Muscle of leg (tissue), 11 donors: ENCODE measurements around the gene RAP1GDS1. TPM values are rescaled to one million over a fixed set of nuclear protein-coding genes. Genes with fewer than 3 reads are reported as not detected.
"Not testable (repeated sequence)": the region's sequence is repeated elsewhere in the genome, so short reads cannot be mapped to it uniquely, and the experiment has no call there.

ENCODE experiments used
- DNase-seq: peaks from one replicate; pipeline ENCODE4 v3.0.0; 2013
- H3K27ac ChIP-seq: one replicate; pipeline ENCODE4 v1.5.1; 2013; ENCODE audit warnings: mild to moderate bottlenecking, low read length, control low read depth
- H3K27me3 ChIP-seq: one replicate; pipeline ENCODE4 v1.6.1; 2013; ENCODE audit warnings: low read length; ENCODE audit not compliant: control insufficient read depth, insufficient read depth
- H3K36me3 ChIP-seq: one replicate; pipeline ENCODE4 v1.6.1; 2013; ENCODE audit warnings: low read length; ENCODE audit not compliant: control insufficient read depth, insufficient read depth
- H3K4me1 ChIP-seq: one replicate; pipeline ENCODE4 v1.6.1; 2013; ENCODE audit warnings: low read length; ENCODE audit not compliant: control insufficient read depth, insufficient read depth
- H3K4me3 ChIP-seq: one replicate; pipeline ENCODE4 v1.5.1; 2013; ENCODE audit warnings: low read length, control low read depth
- H3K9me3 ChIP-seq: replicated peaks from 2 replicates; pipeline ENCODE4 v1.6.1; 2013; ENCODE audit warnings: low read depth, low read length; ENCODE audit not compliant: control insufficient read depth
- WGBS: methylation state at CpG from one replicate; pipeline ENCODE4 v1.1.5; 2013; ENCODE audit warnings: missing lambda C conversion rate; ENCODE audit not compliant: insufficient coverage; 5-methylcytosine and 5-hydroxymethylcytosine counted together
- polyA plus RNA-seq, 8 donors: library from polyadenylated mRNA; unstranded; fragments of 120-200 nt; gene quantifications; one replicate each; pipeline versions ENCODE4 v1.2.1 to v1.2.3, GENCODE V29; 2013; ENCODE audit warnings: inconsistent platforms in 1 of 8, low replicate concordance in 1 of 8; ENCODE audit not compliant: insufficient read length in 8 of 8, insufficient read depth in 1 of 8
- total RNA-seq: library from RNA; stranded (reverse); fragments of 120-200 nt; gene quantifications from one replicate; pipeline ENCODE4 v1.2.4, GENCODE V29; 2013

Gene RAP1GDS1
- total and polyA plus RNA-seq, 9 donors: 19.9 to 28.1 (median 23.0) TPM

GRCh38 chr4:98343626-98344025, 82.4 kb downstream of the RAP1GDS1 start:
- Histone ChIP-seq H3K27me3 (no peaks in the 10 kb centered on the region), H3K4me1 (no peaks in the 10 kb centered on the region), H3K27ac (no peak overlapping the region), H3K4me3 (no peak overlapping the region), H3K36me3 (no peaks in the 10 kb centered on the region), H3K9me3 (peaks cover 6% of the 10 kb centered on the region)
- WGBS: no CpG with 5 or more reads among the region's 4 CpGs
- peak; percentile 60 for DNase-seq

GRCh38 chr4:98345838-98346237, 84.7 kb downstream of the RAP1GDS1 start:
- Histone ChIP-seq H3K27ac (no peak overlapping the region), H3K9me3 (no peaks in the 10 kb centered on the region), H3K4me3 (no peak overlapping the region), H3K4me1 (no peaks in the 10 kb centered on the region), H3K27me3 (no peaks in the 10 kb centered on the region), H3K36me3 (no peaks in the 10 kb centered on the region)
- WGBS: no CpG with 5 or more reads among the region's 3 CpGs
- DNase-seq: peak; percentile 5

- H3K4me1 ChIP-seq: no peaks in the 10 kb centered on the region
- H3K9me3 ChIP-seq: no peaks in the 10 kb centered on the region
- H3K27ac ChIP-seq: no peak overlapping the region
- 92% methylated on average over 2 of the region's 7 CpGs for WGBS
- no peaks in the 10 kb centered on the region for H3K36me3 ChIP-seq
- H3K4me3 ChIP-seq: no peak overlapping the region
- peak; percentile 19 for DNase-seq
- H3K27me3 ChIP-seq: no peaks in the 10 kb centered on the region
Observed at GRCh38 chr4:98352396-98352795, 91.2 kb downstream of the RAP1GDS1 start.

- no peaks in the 10 kb centered on the region for H3K4me1 ChIP-seq
- H3K27ac ChIP-seq: no peak overlapping the region
- DNase-seq: no peak
- no peak overlapping the region for H3K4me3 ChIP-seq
- H3K9me3 ChIP-seq: no peaks in the 10 kb centered on the region
- WGBS: no CpG with 5 or more reads among the region's 4 CpGs
- H3K36me3 ChIP-seq: no peaks in the 10 kb centered on the region
- no peaks in the 10 kb centered on the region for H3K27me3 ChIP-seq
Observed at GRCh38 chr4:98352940-98353339, 91.8 kb downstream of the RAP1GDS1 start.

GRCh38 chr4:98358630-98359248, 97.6 kb downstream of the RAP1GDS1 start:
- Histone ChIP-seq H3K9me3 (no peaks in the 10 kb centered on the region), H3K27ac (no peak overlapping the region), H3K27me3 (no peaks in the 10 kb centered on the region), H3K4me3 (no peak overlapping the region), H3K36me3 (no peaks in the 10 kb centered on the region), H3K4me1 (no peaks in the 10 kb centered on the region)
- WGBS: no CpG with 5 or more reads among the region's 2 CpGs
- no peak for DNase-seq

- no peaks in the 10 kb centered on the region for H3K27me3 ChIP-seq
- no peaks in the 10 kb centered on the region for H3K36me3 ChIP-seq
- 92% methylated on average over 3 of the region's 4 CpGs for WGBS
- no peaks in the 10 kb centered on the region for H3K9me3 ChIP-seq
- H3K4me3 ChIP-seq: no peak overlapping the region
- no peak overlapping the region for H3K27ac ChIP-seq
- no peak for DNase-seq
- H3K4me1 ChIP-seq: no peaks in the 10 kb centered on the region
Observed at GRCh38 chr4:98359646-98360045, 98.5 kb downstream of the RAP1GDS1 start.

GRCh38 chr4:98363431-98363830, 102.2 kb downstream of the RAP1GDS1 start:
- Histone ChIP-seq H3K27me3 (no peaks in the 10 kb centered on the region), H3K36me3 (peaks cover 7% of the 10 kb centered on the region), H3K9me3 (peaks cover 12% of the 10 kb centered on the region), H3K4me1 (no peaks in the 10 kb centered on the region), H3K27ac (no peak overlapping the region), H3K4me3 (no peak overlapping the region)
- DNase-seq: no peak

GRCh38 chr4:98366275-98366674, 105.1 kb downstream of the RAP1GDS1 start:
- not testable (repeated sequence) for H3K4me3 ChIP-seq, H3K36me3 ChIP-seq, H3K4me1 ChIP-seq, H3K27ac ChIP-seq, H3K27me3 ChIP-seq, DNase-seq
- peaks cover 14% of the 10 kb centered on the region for H3K9me3 ChIP-seq
- no CpG with 5 or more reads among the region's 3 CpGs for WGBS

- H3K27ac ChIP-seq, H3K4me3 ChIP-seq, H3K4me1 ChIP-seq, DNase-seq, H3K36me3 ChIP-seq, H3K27me3 ChIP-seq: not testable (repeated sequence)
- peaks cover 14% of the 10 kb centered on the region for H3K9me3 ChIP-seq
- 100% methylated on average over 1 of the region's 3 CpGs for WGBS
Observed at GRCh38 chr4:98368000-98368399, 106.8 kb downstream of the RAP1GDS1 start.

GRCh38 chr4:98369322-98369721, 108.1 kb downstream of the RAP1GDS1 start:
- Histone ChIP-seq H3K9me3 (peaks cover 14% of the 10 kb centered on the region), H3K27ac (no peak overlapping the region), H3K36me3 (peaks cover 7% of the 10 kb centered on the region), H3K27me3 (no peaks in the 10 kb centered on the region), H3K4me1 (no peaks in the 10 kb centered on the region), H3K4me3 (no peak overlapping the region)
- WGBS: no CpG with 5 or more reads among the region's 3 CpGs
- no peak for DNase-seq

- Histone ChIP-seq H3K4me1 (no peaks in the 10 kb centered on the region), H3K4me3 (no peak overlapping the region), H3K36me3 (no peaks in the 10 kb centered on the region), H3K27me3 (no peaks in the 10 kb centered on the region), H3K9me3 (no peaks in the 10 kb centered on the region), H3K27ac (peak overlapping the region; percentile 11)
- peak; percentile 94 for DNase-seq
- no CpG with 5 or more reads among the region's 5 CpGs for WGBS
Observed at GRCh38 chr4:98374643-98375042, 113.5 kb downstream of the RAP1GDS1 start.
